Osteocyte (in vitro differentiated cells): Measurements from ENCODE around the gene AKAP6. TPM values are rescaled to one million over a fixed set of nuclear protein-coding genes. Genes with fewer than 3 reads are reported as not detected.
A peak's percentile ranks its signal among the peaks of the same experiment; 100 is the strongest.
"Not testable (repeated sequence)": the region's sequence is repeated elsewhere in the genome, so short reads cannot be mapped to it uniquely, and the experiment has no call there.

Source experiments
- DNase-seq: peaks from one replicate; pipeline ENCODE4 v3.0.0; 2021; ENCODE audit warnings: mixed read lengths; ENCODE audit not compliant: unreplicated experiment; ENCODE audit errors: extremely low spot score
- H3K27ac Mint-ChIP-seq: one replicate; pipeline ENCODE4 v1.8.0; 2021; ENCODE audit warnings: mild to moderate bottlenecking, mixed read lengths; ENCODE audit not compliant: unreplicated experiment
- H3K27me3 Mint-ChIP-seq: one replicate; pipeline ENCODE4 v1.8.0; 2021; ENCODE audit warnings: mixed read lengths; ENCODE audit not compliant: unreplicated experiment
- H3K36me3 Mint-ChIP-seq: one replicate; pipeline ENCODE4 v1.8.0; 2021; ENCODE audit warnings: mixed read lengths; ENCODE audit not compliant: unreplicated experiment
- H3K4me1 Mint-ChIP-seq: one replicate; pipeline ENCODE4 v1.8.0; 2021; ENCODE audit warnings: mixed read lengths; ENCODE audit not compliant: unreplicated experiment
- H3K4me3 Mint-ChIP-seq: one replicate; pipeline ENCODE4 v1.8.0; 2021; ENCODE audit warnings: mild to moderate bottlenecking, moderate library complexity, mixed read lengths; ENCODE audit not compliant: unreplicated experiment
- H3K9me3 Mint-ChIP-seq: one replicate; pipeline ENCODE4 v1.8.0; 2021; ENCODE audit warnings: mixed read lengths; ENCODE audit not compliant: unreplicated experiment
- CTCF ChIP-seq: fragments of 200-600 bp; sonication (generic); IDR thresholded peaks from 2 replicates; pipeline ENCODE4 v1.5.0; 2021; ENCODE audit warnings: antibody characterized with exemption, mild to moderate bottlenecking, moderate library complexity
- total RNA-seq: library from RNA; stranded (reverse); gene quantifications from 2 replicates; pipeline ENCODE4 v1.2.1, GENCODE V29; 2021

AKAP6 gene
- total RNA-seq, 1 donor from 2014 or later = 4.1 TPM

DNA sequence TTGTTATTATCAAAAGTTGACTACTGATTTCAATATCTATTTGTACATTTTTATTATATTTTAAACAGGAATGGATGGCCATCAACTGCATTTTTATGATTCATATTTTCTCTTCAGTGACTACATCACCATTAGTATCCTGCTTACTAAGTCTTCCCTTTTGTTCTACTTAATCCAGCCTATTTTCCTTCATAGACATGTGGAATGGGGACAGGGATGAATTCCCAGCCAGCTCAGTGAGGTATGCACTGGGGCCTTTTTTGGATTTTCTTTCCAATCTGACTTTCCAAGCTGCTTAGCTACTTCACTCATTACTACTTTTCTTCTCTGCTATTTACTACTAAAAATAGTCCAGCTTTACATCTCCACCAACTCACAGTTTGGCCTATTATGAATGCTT, 38.4 kb downstream of the AKAP6 start:
- no peaks in the 10 kb centered on the region for H3K36me3 Mint-ChIP-seq
- peak overlapping the region; percentile 75 for H3K27ac Mint-ChIP-seq
- H3K9me3 Mint-ChIP-seq = no peaks in the 10 kb centered on the region
- no peak overlapping the region for H3K4me3 Mint-ChIP-seq
- no peaks in the 10 kb centered on the region for H3K27me3 Mint-ChIP-seq
- TF ChIP-seq CTCF = no peak
- H3K4me1 Mint-ChIP-seq = peaks cover 51% of the 10 kb centered on the region
- DNase-seq = no peak

GRCh38 chr14:32368107-32368506, 39.0 kb downstream of the AKAP6 start:
- H3K36me3 Mint-ChIP-seq = no peaks in the 10 kb centered on the region
- peaks cover 51% of the 10 kb centered on the region for H3K4me1 Mint-ChIP-seq
- TF ChIP-seq CTCF = no peak
- no peaks in the 10 kb centered on the region for H3K27me3 Mint-ChIP-seq
- no peaks in the 10 kb centered on the region for H3K9me3 Mint-ChIP-seq
- peak overlapping the region; percentile 75 for H3K27ac Mint-ChIP-seq
- DNase-seq = no peak
- H3K4me3 Mint-ChIP-seq = no peak overlapping the region

- H3K36me3 Mint-ChIP-seq = no peaks in the 10 kb centered on the region
- DNase-seq = no peak
- no peaks in the 10 kb centered on the region for H3K27me3 Mint-ChIP-seq
- no peak overlapping the region for H3K4me3 Mint-ChIP-seq
- H3K27ac Mint-ChIP-seq = peak overlapping the region; percentile 16
- no peaks in the 10 kb centered on the region for H3K9me3 Mint-ChIP-seq
- TF ChIP-seq CTCF = no peak
- H3K4me1 Mint-ChIP-seq = peaks cover 46% of the 10 kb centered on the region
Measured at GRCh38 chr14:32370714-32371113, 41.6 kb downstream of the AKAP6 start.

- Mint-ChIP-seq H3K4me1 (peaks cover 32% of the 10 kb centered on the region), H3K36me3 (no peaks in the 10 kb centered on the region), H3K27me3 (no peaks in the 10 kb centered on the region), H3K4me3 (no peak overlapping the region), H3K27ac (no peak overlapping the region), H3K9me3 (no peaks in the 10 kb centered on the region)
- DNase-seq = no peak
- TF ChIP-seq CTCF = no peak
Measured at GRCh38 chr14:32372154-32372553, 43.1 kb downstream of the AKAP6 start.

GRCh38 chr14:32373174-32373573, 44.1 kb downstream of the AKAP6 start:
- not testable (repeated sequence) for H3K36me3 Mint-ChIP-seq, H3K27me3 Mint-ChIP-seq, H3K4me3 Mint-ChIP-seq, H3K9me3 Mint-ChIP-seq, DNase-seq
- peaks cover 21% of the 10 kb centered on the region for H3K4me1 Mint-ChIP-seq
- peak overlapping the region; percentile 2 for H3K27ac Mint-ChIP-seq

DNA sequence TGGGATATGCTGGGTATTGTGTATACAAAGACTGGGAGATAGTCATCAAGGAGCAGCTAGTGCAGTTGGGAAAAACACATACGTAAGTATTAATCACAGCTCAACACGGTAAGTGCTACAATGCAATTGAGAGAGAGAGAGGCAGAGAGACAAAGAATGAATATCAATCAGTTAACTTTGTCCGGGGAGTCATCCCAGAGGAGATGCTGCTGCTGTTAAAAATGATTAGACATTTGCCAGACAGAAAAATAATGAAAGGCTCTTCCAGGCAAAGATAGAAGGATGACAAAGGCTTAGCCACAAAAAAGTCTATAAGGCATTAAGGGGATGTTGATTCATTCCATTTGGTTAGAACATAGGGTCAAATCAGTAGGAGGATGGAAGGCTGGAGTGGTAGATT, 45.1 kb downstream of the AKAP6 start:
- DNase-seq = no peak
- TF ChIP-seq CTCF = no peak
- H3K36me3 Mint-ChIP-seq = no peaks in the 10 kb centered on the region
- H3K9me3 Mint-ChIP-seq = no peaks in the 10 kb centered on the region
- no peaks in the 10 kb centered on the region for H3K27me3 Mint-ChIP-seq
- no peak overlapping the region for H3K27ac Mint-ChIP-seq
- peaks cover 19% of the 10 kb centered on the region for H3K4me1 Mint-ChIP-seq
- H3K4me3 Mint-ChIP-seq = no peak overlapping the region
